Measurements from ENCODE around the gene NISCH. TPM values are rescaled to one million over a fixed set of nuclear protein-coding genes. Genes with fewer than 3 reads are reported as not detected.

Gene NISCH
- total and polyA plus RNA-seq, 2 of the 8 experiments (the other 6 are each of a cell fraction or from before 2014, with no cell fraction given) = 71.2 to 71.9 TPM

DNA sequence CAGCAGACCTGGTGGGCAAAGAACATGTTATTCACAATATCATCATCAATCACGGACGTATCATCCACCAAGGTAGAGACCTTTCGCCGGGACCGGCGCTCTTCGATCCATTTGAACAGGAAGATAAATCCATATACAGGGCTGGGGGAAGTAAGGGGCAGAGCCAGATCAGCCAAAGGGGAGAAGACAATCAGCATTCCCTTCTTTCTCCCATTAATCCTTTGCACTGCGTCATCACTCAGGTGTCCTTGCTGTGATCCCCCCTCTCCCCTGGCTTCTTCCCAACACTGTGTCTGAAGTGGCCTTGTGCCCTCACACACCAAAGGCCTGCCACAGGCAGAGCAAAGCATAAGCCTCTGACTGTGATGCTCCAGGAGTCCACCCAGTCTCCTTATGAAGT, 46.9 kb upstream of the NISCH start:
- Histone ChIP-seq H3K4me3 (ENCODE audit: extremely low read depth in 1 of 4, insufficient read depth in 2 of 4, low read depth in 3 of 4, low read length in 4 of 4) (peak overlapping the region in 1 of 4 experiments; percentile 100; a peak in 1 of 8 replicates), H2BK20ac (ENCODE audit: low read length) (no peak overlapping the region), H3K4me2 (ENCODE audit: insufficient read depth in 1 of 2, low read depth in 2 of 2, low read length in 2 of 2) (peak overlapping the region in 1 of 2 experiments; percentile 97; a peak in 3 of 4 replicates), H2BK15ac (ENCODE audit: low read length) (no peak overlapping the region), H3K9me3 (ENCODE audit: insufficient read depth in 2 of 2, low read depth in 1 of 2, low read length in 1 of 2) (no peaks in the 10 kb centered on the region), H2BK12ac (ENCODE audit: low read depth, low read length) (no peak overlapping the region), H3K27ac (ENCODE audit: low read depth, low read length) (no peak overlapping the region), H4K8ac (ENCODE audit: extremely low read depth, insufficient read depth, low read length) (no peak overlapping the region), H3K23me2 (ENCODE audit: low read depth, low read length) (peaks cover 11% of the 10 kb centered on the region), H2BK120ac (replicated peaks; ENCODE audit: low read depth, low read length) (no peak overlapping the region), H3K56ac (replicated peaks; ENCODE audit: insufficient read length, low read depth, low read length) (no peak overlapping the region), H2AFZ (ENCODE audit: low read length) (no peak overlapping the region), H3K36me3 (ENCODE audit: control insufficient read depth in 2 of 4, insufficient read depth in 4 of 4, low read length in 3 of 4) (peaks cover 20 to 41% (median 38%) of the 10 kb centered on the region in 4 experiments), H2AK5ac (ENCODE audit: low read depth, low read length) (no peak overlapping the region), H4K91ac (replicated peaks; ENCODE audit: insufficient read length, low read length) (no peak overlapping the region), H3K79me2 (ENCODE audit: control insufficient read depth in 1 of 2, insufficient read depth in 2 of 2, low read length in 2 of 2) (peaks cover 0 to 14% of the 10 kb centered on the region in 2 experiments; a peak in 2 of 4 replicates), H4K5ac (ENCODE audit: insufficient read length, low read depth, low read length) (no peak overlapping the region), H3K18ac (ENCODE audit: extremely low read depth, low read length) (no peak overlapping the region), H4K20me1 (replicated peaks in 1 of 2; ENCODE audit: control insufficient read depth in 1 of 2, insufficient read depth in 2 of 2, low read length in 2 of 2) (peaks cover 3 to 4% of the 10 kb centered on the region in 2 experiments), H3K23ac (ENCODE audit: insufficient read length) (no peak overlapping the region), H3K4ac (replicated peaks; ENCODE audit: insufficient read length, low read depth, low read length) (no peak overlapping the region), H3K9ac (replicated peaks in 1 of 4; ENCODE audit: extremely low read depth in 1 of 4, low read depth in 3 of 4, low read length in 3 of 4) (no peak overlapping the region), H2BK5ac (ENCODE audit: low read depth, low read length) (no peak overlapping the region), H3K27me3 (replicated peaks in 1 of 4; ENCODE audit: control insufficient read depth in 3 of 4, extremely low read depth in 1 of 4, insufficient read depth in 3 of 4, low read length in 3 of 4) (no peaks in the 10 kb centered on the region), H3K4me1 (replicated peaks in 1 of 4; ENCODE audit: control insufficient read depth in 3 of 4, insufficient read depth in 4 of 4, low read length in 3 of 4) (peaks cover 0 to 14% (median 4%) of the 10 kb centered on the region in 4 experiments; a peak in 6 of 7 replicates), H3K79me1 (ENCODE audit: low read depth, low read length) (peaks cover 4% of the 10 kb centered on the region; the same call in 1 of the 2 replicates), H3K14ac (ENCODE audit: insufficient read length) (no peak overlapping the region)
- FAIRE-seq (no peak), DNase-seq (ENCODE audit: low read depth in 1 of 2, low spot score in 2 of 2) (no peak)
- ChIA-PET CTCF (ENCODE audit: partially characterized antibody) (interaction anchor here (0.8 to 11.1 kb wide), 2 partner anchors 20 to 36 kb away, joined by 3 to 150 read pairs; no protein-coding TSS in a partner anchor), POLR2A (ENCODE audit: partially characterized antibody) (interaction anchor here (0.9 to 1.4 kb wide), 2 partner anchors 10 to 13 kb away, joined by 3 to 4 read pairs; no protein-coding TSS in a partner anchor)
- 90% methylated on average over 8 of the region's 8 CpGs; no CpG with 5 or more reads in 1 of the 2 experiments for WGBS, 2 experiments (ENCODE audit: extremely low coverage in 1 of 2, insufficient coverage in 1 of 2, insufficient read length in 1 of 2, insufficient replicate concordance in 2 of 2, low coverage in 1 of 2, low lambda C conversion rate in 2 of 2, missing lambda C conversion rate in 1 of 2)
- no peak for TF ChIP-seq HDAC6 (IDR thresholded peaks at IDR 0.05; ENCODE audit: low read depth, low read length)
- no peak for TF ChIP-seq MAFK (IDR thresholded peaks at IDR 0.05; ENCODE audit: low read depth, low read length)
- TF ChIP-seq SIN3A (conservative IDR thresholded peaks at IDR 0.05 in 1 of 2, IDR thresholded peaks at IDR 0.05 in 1 of 2; ENCODE audit: low read depth in 1 of 2, low read length in 2 of 2) = no peak
- TF ChIP-seq RNF2 (IDR thresholded peaks at IDR 0.05; ENCODE audit: borderline replicate concordance, low read depth, low read length, missing control alignments, poor library complexity, severe bottlenecking) = no peak
- TF ChIP-seq ZNF274 (IDR thresholded peaks at IDR 0.05; ENCODE audit: borderline replicate concordance, extremely low read depth, low read length) = no peak
- TF ChIP-seq EZH2 (IDR thresholded peaks at IDR 0.05; ENCODE audit: low read depth, low read length, severe bottlenecking) = no peak
- no peak for TF ChIP-seq TAF7 (optimal IDR thresholded peaks at IDR 0.05; ENCODE audit: borderline replicate concordance, low read depth, low read length)
- TF ChIP-seq CREB1 (IDR thresholded peaks at IDR 0.05) = no peak
- TF ChIP-seq KDM5A (IDR thresholded peaks at IDR 0.05; ENCODE audit: low read length) = no peak
- TF ChIP-seq RFX5 (IDR thresholded peaks at IDR 0.05; ENCODE audit: borderline replicate concordance, low read depth, low read length) = no peak
- TF ChIP-seq CBX8 (IDR thresholded peaks at IDR 0.05; ENCODE audit: borderline replicate concordance, low read depth, low read length) = no peak
- TF ChIP-seq SAP30 (IDR thresholded peaks at IDR 0.05; ENCODE audit: insufficient read depth, insufficient replicate concordance, low read length) = no peak
- TF ChIP-seq TEAD4 (IDR thresholded peaks at IDR 0.05; ENCODE audit: low read depth, low read length) = no peak

Measured in H1 (cell line).